Bronchial epithelial cell (primary cell): ENCODE data around the gene DLL1. TPM values are rescaled to one million over a fixed set of nuclear protein-coding genes. Genes with fewer than 3 reads are reported as not detected.

Experiments
- DNase-seq: peaks from one replicate; pipeline ENCODE4 v3.0.0-alpha.2; 2010; ENCODE audit warnings: low read depth
- FAIRE-seq: peaks from 2 replicates; lab custom pipeline; 2011; peaks lifted over from hg19 to GRCh38; lab: Jason Lieb, UNC
- H3K27me3 ChIP-seq: 2 replicates; pipeline ENCODE4 v1.5.1; 2011; ENCODE audit warnings: low read length; ENCODE audit not compliant: control insufficient read depth, insufficient read depth
- H3K36me3 ChIP-seq: 2 replicates; pipeline ENCODE4 v1.5.1; 2011; ENCODE audit warnings: low read length; ENCODE audit not compliant: control insufficient read depth, insufficient read depth
- H3K4me3 ChIP-seq: 2 replicates; pipeline ENCODE4 v1.5.1; 2011; ENCODE audit warnings: mild to moderate bottlenecking, low read depth, low read length, control low read depth
- total RNA-seq: library from RNA; depleted of rRNA; stranded (reverse); fragments of >200 nt; gene quantifications from 2 replicates; pipeline ENCODE4 v1.2.1, GENCODE V29; 2014
- TF ChIP-seq, protein P1 (sequence below): IDR thresholded peaks from 2 replicates; pipeline ENCODE4 v1.5.1; 2011; ENCODE audit warnings: mild to moderate bottlenecking, moderate library complexity, low read length, control low read depth, inconsistent platforms; ENCODE audit not compliant: insufficient read depth, severe bottlenecking

DLL1 gene
- total RNA-seq, 1 donor from 2014 or later = 4.7 TPM

DNA sequence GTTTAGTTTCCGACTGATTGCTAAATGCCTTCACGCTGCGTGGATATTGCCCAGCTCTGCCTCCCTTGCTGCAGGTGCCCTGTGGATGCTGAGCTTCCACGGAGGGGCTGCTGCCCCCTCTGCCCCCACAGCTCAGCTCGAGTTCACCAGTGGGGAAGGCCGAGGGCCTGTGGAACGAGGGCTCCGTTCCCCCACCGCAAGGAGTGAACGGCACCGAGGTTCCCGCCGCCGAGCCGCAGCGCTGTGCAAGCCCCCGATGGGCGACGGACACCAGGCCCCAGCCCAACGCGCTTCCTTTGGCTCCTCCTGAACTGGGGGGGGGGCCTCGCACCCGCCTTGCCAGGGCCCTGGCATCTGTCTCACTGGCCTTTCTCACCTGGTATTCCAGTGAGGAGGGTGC, 17.7 kb downstream of the DLL1 start:
- Histone ChIP-seq H3K36me3 (no peaks in the 10 kb centered on the region), H3K27me3 (peaks cover 10% of the 10 kb centered on the region), H3K4me3 (no peak overlapping the region)
- TF ChIP-seq, protein P1, sequence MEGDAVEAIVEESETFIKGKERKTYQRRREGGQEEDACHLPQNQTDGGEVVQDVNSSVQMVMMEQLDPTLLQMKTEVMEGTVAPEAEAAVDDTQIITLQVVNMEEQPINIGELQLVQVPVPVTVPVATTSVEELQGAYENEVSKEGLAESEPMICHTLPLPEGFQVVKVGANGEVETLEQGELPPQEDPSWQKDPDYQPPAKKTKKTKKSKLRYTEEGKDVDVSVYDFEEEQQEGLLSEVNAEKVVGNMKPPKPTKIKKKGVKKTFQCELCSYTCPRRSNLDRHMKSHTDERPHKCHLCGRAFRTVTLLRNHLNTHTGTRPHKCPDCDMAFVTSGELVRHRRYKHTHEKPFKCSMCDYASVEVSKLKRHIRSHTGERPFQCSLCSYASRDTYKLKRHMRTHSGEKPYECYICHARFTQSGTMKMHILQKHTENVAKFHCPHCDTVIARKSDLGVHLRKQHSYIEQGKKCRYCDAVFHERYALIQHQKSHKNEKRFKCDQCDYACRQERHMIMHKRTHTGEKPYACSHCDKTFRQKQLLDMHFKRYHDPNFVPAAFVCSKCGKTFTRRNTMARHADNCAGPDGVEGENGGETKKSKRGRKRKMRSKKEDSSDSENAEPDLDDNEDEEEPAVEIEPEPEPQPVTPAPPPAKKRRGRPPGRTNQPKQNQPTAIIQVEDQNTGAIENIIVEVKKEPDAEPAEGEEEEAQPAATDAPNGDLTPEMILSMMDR = no peak
- FAIRE-seq (no peak), DNase-seq (no peak)

DNA sequence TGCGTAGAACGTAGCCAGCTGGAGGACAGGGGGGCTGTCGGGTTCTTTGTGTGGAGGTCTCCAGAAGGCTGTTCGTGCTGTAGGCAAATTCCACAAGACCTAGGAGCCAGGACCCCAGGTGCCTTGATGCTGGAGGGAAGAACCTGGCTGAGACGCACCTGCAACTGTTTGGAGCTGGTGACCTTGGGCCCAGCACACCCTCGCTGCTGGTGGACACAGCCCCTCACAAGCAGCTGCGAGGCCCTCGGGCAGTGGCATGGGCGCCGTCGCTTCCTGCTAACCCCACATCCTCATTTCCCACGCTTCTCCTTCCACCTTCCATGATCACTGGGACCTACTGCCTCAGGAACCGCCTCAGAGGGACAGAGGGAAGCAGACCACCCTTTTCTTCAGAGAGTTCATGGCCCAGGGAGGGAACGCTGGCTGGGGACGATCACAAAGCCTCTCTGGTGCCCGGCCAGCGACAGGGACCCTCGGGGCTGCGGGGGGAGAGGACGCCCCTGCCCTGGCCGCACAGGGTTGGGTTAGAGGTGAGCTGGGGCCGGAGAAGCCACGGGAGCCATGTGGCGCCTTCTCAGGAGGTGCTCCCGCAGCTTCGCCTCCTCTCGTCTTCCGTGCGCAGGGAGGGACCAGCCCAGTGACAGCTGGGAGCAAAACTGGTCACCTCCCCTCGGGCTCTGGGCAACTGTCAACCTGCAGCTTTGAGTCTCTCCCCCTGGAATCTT, 18.4 kb downstream of the DLL1 start:
- TF ChIP-seq, protein P1 = no peak
- no peak overlapping the region for H3K4me3 ChIP-seq
- DNase-seq (no peak), FAIRE-seq (no peak)
- no peaks in the 10 kb centered on the region for H3K36me3 ChIP-seq
- peaks cover 10% of the 10 kb centered on the region for H3K27me3 ChIP-seq

DNA sequence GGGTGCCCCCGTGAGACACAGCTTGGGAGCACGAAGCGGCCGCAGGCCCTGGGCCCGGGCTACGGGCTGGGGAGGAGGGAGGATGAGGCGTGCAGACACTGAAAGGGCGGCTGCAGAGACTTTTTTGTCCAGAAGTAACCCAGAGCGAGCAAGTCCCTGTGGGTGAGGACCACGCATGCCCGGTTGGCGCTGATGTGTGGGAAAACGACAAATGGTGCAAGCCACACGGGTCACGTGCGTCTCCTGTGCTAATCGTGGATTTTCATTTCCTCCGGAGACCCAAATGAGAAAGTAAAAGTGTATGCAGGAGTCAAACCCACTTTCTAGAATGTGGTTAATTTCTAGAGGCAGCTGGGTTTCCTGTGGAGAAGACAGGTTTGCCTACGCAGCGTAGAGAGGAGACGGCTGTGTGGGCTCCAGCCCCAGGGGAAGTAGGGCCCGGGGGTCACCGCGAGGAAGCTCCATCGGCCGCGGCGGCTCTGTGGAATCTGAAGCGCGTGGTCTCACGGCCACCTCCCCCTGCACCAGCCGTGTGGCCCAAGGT, 19.0 kb downstream of the DLL1 start:
- no peaks in the 10 kb centered on the region for H3K36me3 ChIP-seq
- H3K4me3 ChIP-seq = no peak overlapping the region
- H3K27me3 ChIP-seq = peaks cover 10% of the 10 kb centered on the region
- DNase-seq = no peak
- no peak for FAIRE-seq
- TF ChIP-seq, protein P1 = no peak

DNA sequence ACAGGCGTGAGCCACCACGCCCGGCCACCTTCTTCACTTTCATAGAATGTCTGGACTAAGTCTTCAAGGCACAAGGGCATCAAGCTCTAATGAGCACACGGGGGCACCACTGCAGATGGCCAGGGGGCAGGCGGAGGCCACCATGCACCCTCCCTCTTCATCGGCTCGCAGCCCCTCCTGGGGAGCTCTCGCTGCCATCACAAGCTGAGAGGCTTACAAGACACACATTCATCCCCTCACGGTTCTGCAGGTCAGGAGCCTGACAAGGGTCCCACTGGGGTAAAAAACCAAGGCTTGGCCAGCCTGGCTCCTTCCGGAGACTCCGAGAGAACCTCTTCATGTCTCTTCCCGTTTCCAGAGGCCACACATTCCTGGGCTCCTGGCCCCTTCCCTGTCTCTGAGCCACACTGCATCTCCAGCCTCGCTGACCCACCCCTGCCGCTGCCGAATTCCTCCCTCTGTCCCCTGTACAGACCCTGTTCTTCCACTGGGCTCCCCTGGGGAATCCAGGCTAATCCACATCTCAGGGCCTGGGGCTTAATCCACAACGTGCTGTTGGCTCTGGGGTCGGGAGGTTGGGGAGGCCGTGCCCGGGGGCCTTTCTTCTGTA, 19.8 kb downstream of the DLL1 start:
- Histone ChIP-seq H3K36me3 (no peaks in the 10 kb centered on the region), H3K4me3 (no peak overlapping the region), H3K27me3 (peaks cover 10% of the 10 kb centered on the region)
- FAIRE-seq (no peak), DNase-seq (no peak)
- TF ChIP-seq, protein P1 = no peak

DNA sequence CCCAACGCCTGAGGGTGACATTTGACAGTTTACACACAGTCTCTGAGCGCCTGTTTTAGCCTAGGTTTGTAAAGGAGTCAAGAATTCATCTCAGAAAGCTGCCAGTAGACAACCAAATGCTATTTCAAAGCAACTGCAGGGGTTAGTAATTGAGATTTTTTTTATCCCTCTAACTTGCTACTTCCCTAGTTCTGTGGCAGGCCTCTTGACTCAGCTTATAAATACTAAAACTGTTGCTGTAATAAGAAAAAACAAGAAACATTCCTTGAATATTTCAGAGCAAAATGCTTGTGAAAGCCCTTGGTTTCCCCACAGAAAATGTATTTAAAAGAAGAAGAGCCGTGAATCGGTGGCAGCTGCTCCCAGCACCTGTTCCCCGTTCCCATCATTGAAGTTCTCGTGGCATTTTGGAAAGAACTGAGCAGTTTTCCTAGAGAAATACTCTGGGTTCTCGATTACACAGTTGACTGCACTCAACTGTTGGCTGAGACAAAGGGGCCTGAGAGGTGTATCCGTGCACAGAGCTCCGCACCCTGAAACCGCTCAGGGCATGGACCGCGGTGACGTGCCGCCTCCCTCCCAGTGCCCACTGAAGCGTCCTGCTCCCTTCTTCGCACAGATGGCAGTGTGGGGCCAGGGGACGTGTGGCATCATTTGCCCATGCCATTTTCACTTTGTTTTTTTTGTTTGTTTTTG, 20.9 kb downstream of the DLL1 start:
- TF ChIP-seq, protein P1 = no peak
- H3K27me3 ChIP-seq = peaks cover 8% of the 10 kb centered on the region
- no peaks in the 10 kb centered on the region for H3K36me3 ChIP-seq
- no peak overlapping the region for H3K4me3 ChIP-seq
- DNase-seq (no peak), FAIRE-seq (no peak)
